NCI-H2227 (cell line): ENCODE data around the gene CANX.

Experiments
- DNase-seq: peaks from one replicate; lab custom pipeline; 2025; ENCODE audit not compliant: unreplicated experiment; lab: John Stamatoyannopoulos, UW

CANX gene

GRCh38 chr5:179774442-179774841, 75.7 kb downstream of the CANX start:
- no peak for DNase-seq

GRCh38 chr5:179776411-179776938, 77.7 kb downstream of the CANX start:
- DNase-seq, result no peak

- no peak for DNase-seq
Measured at GRCh38 chr5:179777456-179777855, 78.7 kb downstream of the CANX start.

- DNase-seq, result no peak
Measured at GRCh38 chr5:179777909-179778308, 79.1 kb downstream of the CANX start.

GRCh38 chr5:179778591-179778990, 79.8 kb downstream of the CANX start:
- DNase-seq, result no peak

GRCh38 chr5:179779826-179780225, 81.1 kb downstream of the CANX start:
- no peak for DNase-seq

- no peak for DNase-seq
Measured at GRCh38 chr5:179780362-179780761, 81.6 kb downstream of the CANX start.
